HepG2 (cell line): Measurements from ENCODE around the gene CCDC192. TPM values are rescaled to one million over a fixed set of nuclear protein-coding genes. Genes with fewer than 3 reads are reported as not detected.

ENCODE experiments used
- ATAC-seq: fragments of 200-7000 bp; cut with Tn5 transposase; 3 replicates; pipeline ENCODE4 v1.9.1; 2020; ENCODE audit warnings: mild to moderate bottlenecking, moderate library complexity
- BruUV-seq: library from RNA; stranded (reverse); fragments of 400-500 nt; replicated peaks from 2 replicates; lab custom pipeline; 2021; lab: Mats Ljungman, UMichigan
- CTCF ChIA-PET: fragments of 300-600 bp; formaldehyde crosslinking; extraction: SDS; loops from one replicate; lab custom pipeline; 2021; ENCODE audit warnings: low total read pairs, inconsistent platforms, low intra/inter-chr PET ratio; lab: Yijun Ruan, JAX
- POLR2A ChIA-PET: fragments of 350-600 bp; sonication (Branson Sonifier 250); formaldehyde crosslinking; loops from one replicate; lab custom pipeline; 2020; ENCODE audit warnings: antibody characterized with exemption, inconsistent platforms; lab: Yijun Ruan, JAX
- DNase-seq: peaks from one replicate; pipeline ENCODE4 v3.0.0-alpha.2; 2015; ENCODE audit warnings: low spot score
- FAIRE-seq: peaks from 3 replicates; lab custom pipeline; 2011; peaks lifted over from hg19 to GRCh38; lab: Jason Lieb, UNC
- H2AFZ ChIP-seq: one replicate; pipeline ENCODE4 v1.6.1; 2011; ENCODE audit warnings: low read length, inconsistent platforms
- H3K27ac ChIP-seq: fragments of 300-600 bp; 3 replicates; pipeline ENCODE4 v1.8.0; 2011; ENCODE audit warnings: mixed run types, mild to moderate bottlenecking, mixed read lengths, low read length, inconsistent platforms; ENCODE audit not compliant: insufficient read depth; ENCODE audit errors: extremely low read length
- H3K27me3 ChIP-seq, 2 experiments: fragments of 200-600 bp in 1 of 2; 2 replicates in 1 of 2; 3 replicates in 1 of 2; pipeline versions ENCODE4 v1.6.0 to v1.8.0; 2011; ENCODE audit warnings: low read length in 2 of 2, mild to moderate bottlenecking in 2 of 2, moderate library complexity in 2 of 2, inconsistent platforms in 1 of 2; ENCODE audit not compliant: insufficient read depth in 2 of 2, control insufficient read depth in 1 of 2
- H3K36me3 ChIP-seq, 2 experiments: fragments of 200-600 bp in 1 of 2; replicated peaks in 1 of 2; 2 replicates in 1 of 2; 3 replicates in 1 of 2; pipeline versions ENCODE4 v1.5.1 to v1.8.0; 2011; ENCODE audit warnings: low read length in 2 of 2, inconsistent platforms in 1 of 2; ENCODE audit not compliant: insufficient read depth in 2 of 2, control insufficient read depth in 1 of 2
- H3K4me1 ChIP-seq: 2 replicates; pipeline ENCODE4 v1.5.1; 2012; ENCODE audit warnings: low read length, inconsistent platforms; ENCODE audit not compliant: insufficient read depth
- H3K4me2 ChIP-seq: 2 replicates; pipeline ENCODE4 v1.6.0; 2011; ENCODE audit warnings: low read depth, low read length, inconsistent platforms
- H3K4me3 ChIP-seq, 3 experiments: fragments of 200-600 bp in 1 of 3; sonication (generic), shearing (Covaris generic) in 1 of 3; replicated peaks in 1 of 3; 2 replicates each; pipeline ENCODE4 v1.5.1; 2011 to 2016; ENCODE audit warnings: low read length in 3 of 3, inconsistent platforms in 2 of 3, low read depth in 2 of 3, mild to moderate bottlenecking in 2 of 3, control low read depth in 1 of 3, mixed read lengths in 1 of 3; ENCODE audit not compliant: insufficient read depth in 1 of 3
- H3K79me2 ChIP-seq: one replicate; pipeline ENCODE4 v1.6.1; 2011; ENCODE audit warnings: low read length, inconsistent platforms; ENCODE audit not compliant: insufficient read depth
- H3K9ac ChIP-seq: 2 replicates; pipeline ENCODE4 v1.6.0; 2011; ENCODE audit warnings: mild to moderate bottlenecking, low read depth, low read length, inconsistent platforms; ENCODE audit not compliant: insufficient read depth
- H3K9me3 ChIP-seq: 2 replicates; pipeline ENCODE4 v1.5.1; 2012; ENCODE audit warnings: mild to moderate bottlenecking, low read length
- H4K20me1 ChIP-seq: 2 replicates; pipeline ENCODE4 v1.6.0; 2011; ENCODE audit warnings: inconsistent platforms, mild to moderate bottlenecking, low read length, moderate library complexity; ENCODE audit not compliant: insufficient read depth
- CCDC6 ChIP-seq: sonication (generic); formaldehyde crosslinking; IDR thresholded peaks from 2 replicates; pipeline ENCODE4 v1.8.1; 2022; ENCODE audit warnings: mild to moderate bottlenecking, missing genetic modification reagents, moderate library complexity
- ELF3 ChIP-seq: IDR thresholded peaks from 2 replicates; pipeline ENCODE4 v1.6.1; 2016; ENCODE audit warnings: missing genetic modification reagents, missing compliant biosample characterization
- GPN1 ChIP-seq: sonication (generic); formaldehyde crosslinking; IDR thresholded peaks from 2 replicates; pipeline ENCODE4 v1.5.1; 2020; ENCODE audit warnings: missing genetic modification reagents, borderline replicate concordance
- HNRNPUL1 ChIP-seq: fragments of 200-400 bp; formaldehyde crosslinking; IDR thresholded peaks from 2 replicates; pipeline ENCODE4 v1.6.1; 2017; ENCODE audit warnings: low read depth, mild to moderate bottlenecking, low read length, moderate library complexity
- KDM4B ChIP-seq: sonication (generic); formaldehyde crosslinking; IDR thresholded peaks from 2 replicates; pipeline ENCODE4 v1.4.0; 2020; ENCODE audit warnings: missing genetic modification reagents
- MIER3 ChIP-seq: IDR thresholded peaks from 2 replicates; pipeline ENCODE4 v1.6.1; 2016; ENCODE audit warnings: missing compliant biosample characterization, borderline replicate concordance
- NAIF1 ChIP-seq: sonication (generic); formaldehyde crosslinking; IDR thresholded peaks from 2 replicates; pipeline ENCODE4 v1.5.0; 2020; ENCODE audit warnings: mild to moderate bottlenecking, missing genetic modification reagents, borderline replicate concordance
- TOE1 ChIP-seq: sonication (generic); formaldehyde crosslinking; IDR thresholded peaks from 2 replicates; pipeline ENCODE4 v1.4.0; 2020; ENCODE audit warnings: mild to moderate bottlenecking, missing genetic modification reagents
- ZNF468 ChIP-seq: sonication (generic); formaldehyde crosslinking; IDR thresholded peaks from 2 replicates; pipeline ENCODE4 v1.8.0; 2022; ENCODE audit warnings: mild to moderate bottlenecking, moderate library complexity, missing genetic modification reagents
- WGBS: methylation state at CpG from one replicate; pipeline ENCODE4 v1.1.6; 2017; ENCODE audit warnings: low lambda C conversion rate; 5-methylcytosine and 5-hydroxymethylcytosine counted together
- in situ Hi-C: cut with HindIII; loops from 2 replicates; pipeline ENCODE4 v1.10.0; 2017; ENCODE audit warnings: low pct_unique_long_range_greater_than_20kb; ENCODE audit not compliant: extremely low pct_ligation_motif_present
- intact Hi-C: fragments of 100-400 bp; cut with micrococcal nuclease; formaldehyde crosslinking; loops from one replicate; pipeline ENCODE4 v1.10.0; 2022; ENCODE audit not compliant: unreplicated experiment
- polyA plus RNA-seq, 8 experiments: library from polyadenylated mRNA; depleted of rRNA in 3 of 8; stranded (reverse) in 7 of 8; unstranded in 1 of 8; fragments of >200 nt; fragmentation: Illumina TruSeq in 4 of 8; extraction: Trizol in 4 of 8; gene quantifications; 2 replicates each; pipeline versions ENCODE4 v1.2.1 to v1.2.3, GENCODE V29; 2011 to 2016; ENCODE audit warnings: low read depth in 4 of 8, missing spikeins in 1 of 8, mixed read lengths in 1 of 8; ENCODE audit not compliant: insufficient read depth in 1 of 8
- total RNA-seq, 5 experiments: library from RNA; depleted of rRNA; stranded (reverse); fragments of >200 nt; fragmentation: Illumina TruSeq; extraction: Trizol; gene quantifications; 2 replicates each; pipeline ENCODE4 v1.2.3, GENCODE V29; 2016; ENCODE audit warnings: low read depth in 1 of 5
- TF ChIP-seq, protein P1 (sequence below): sonication (generic); formaldehyde crosslinking; IDR thresholded peaks from 2 replicates; pipeline ENCODE4 v1.4.0; 2020; ENCODE audit warnings: mild to moderate bottlenecking, missing genetic modification reagents
- TF ChIP-seq, protein P2 (sequence below): sonication (generic); formaldehyde crosslinking; IDR thresholded peaks from 2 replicates; pipeline ENCODE4 v1.4.0; 2020; ENCODE audit warnings: missing genetic modification reagents
- TF ChIP-seq, protein P3 (sequence below): sonication (generic); formaldehyde crosslinking; IDR thresholded peaks from 2 replicates; pipeline ENCODE4 v1.4.0; 2020; ENCODE audit warnings: missing genetic modification reagents
- TF ChIP-seq, protein P4 (sequence below): IDR thresholded peaks from 2 replicates; pipeline ENCODE4 v1.6.1; 2012; ENCODE audit warnings: low read depth, low read length, improper control_type of control experiment

Gene CCDC192
- total and polyA plus RNA-seq, 2 of the 13 experiments (the other 11 are each of a cell fraction or from before 2014, with no cell fraction given), result not detected

DNA sequence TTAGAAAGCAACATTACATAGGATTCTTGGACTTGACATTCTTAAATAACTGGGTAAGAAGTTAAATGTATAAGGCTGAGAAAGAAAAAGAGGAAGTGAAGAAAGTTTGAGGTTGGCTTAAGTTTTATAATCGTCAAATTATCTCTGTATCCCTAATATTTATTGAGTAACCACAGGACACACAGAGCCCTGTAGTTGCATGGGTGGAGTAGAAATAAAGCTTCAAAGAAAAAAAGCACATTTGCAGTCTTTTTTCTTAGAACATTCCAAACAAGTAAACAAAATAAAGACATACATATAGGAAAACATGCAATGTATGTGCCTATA, 137.0 kb downstream of the CCDC192 start:
- no peak for ATAC-seq
- H3K4me1 ChIP-seq, result no peaks in the 10 kb centered on the region
- no peak for DNase-seq
- BruUV-seq, result no TSS peak
- no peak overlapping the region for H3K4me3 ChIP-seq
- ChIA-PET POLR2A (no interaction called here), CTCF (no interaction called here)
- H2AFZ ChIP-seq, result no peak overlapping the region
- TF ChIP-seq ZNF468, result no peak
- TF ChIP-seq ELF3, result no peak
- no peak for TF ChIP-seq HNRNPUL1
- TF ChIP-seq, protein P1, sequence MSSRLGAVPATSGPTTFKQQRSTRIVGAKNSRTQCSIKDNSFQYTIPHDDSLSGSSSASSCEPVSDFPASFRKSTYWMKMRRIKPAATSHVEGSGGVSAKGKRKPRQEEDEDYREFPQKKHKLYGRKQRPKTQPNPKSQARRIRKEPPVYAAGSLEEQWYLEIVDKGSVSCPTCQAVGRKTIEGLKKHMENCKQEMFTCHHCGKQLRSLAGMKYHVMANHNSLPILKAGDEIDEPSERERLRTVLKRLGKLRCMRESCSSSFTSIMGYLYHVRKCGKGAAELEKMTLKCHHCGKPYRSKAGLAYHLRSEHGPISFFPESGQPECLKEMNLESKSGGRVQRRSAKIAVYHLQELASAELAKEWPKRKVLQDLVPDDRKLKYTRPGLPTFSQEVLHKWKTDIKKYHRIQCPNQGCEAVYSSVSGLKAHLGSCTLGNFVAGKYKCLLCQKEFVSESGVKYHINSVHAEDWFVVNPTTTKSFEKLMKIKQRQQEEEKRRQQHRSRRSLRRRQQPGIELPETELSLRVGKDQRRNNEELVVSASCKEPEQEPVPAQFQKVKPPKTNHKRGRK (CRISPR knock-in tag), result no peak
- TF ChIP-seq KDM4B (CRISPR knock-in tag), result no peak
- no peak overlapping the region for H3K9ac ChIP-seq
- intact Hi-C loops (no loop called here), in situ Hi-C loops (no loop called here)
- H3K27me3 ChIP-seq, result no peaks in the 10 kb centered on the region; a peak in 1 of 5 replicates
- H3K79me2 ChIP-seq, result no peaks in the 10 kb centered on the region
- 3% methylated on average over 1 of the region's 1 CpG for WGBS
- H3K36me3 ChIP-seq, result no peaks in the 10 kb centered on the region
- H3K4me2 ChIP-seq, result no peak overlapping the region
- no peaks in the 10 kb centered on the region for H4K20me1 ChIP-seq
- H3K9me3 ChIP-seq, result no peaks in the 10 kb centered on the region
- no peak overlapping the region for H3K27ac ChIP-seq
- no peak for FAIRE-seq

DNA sequence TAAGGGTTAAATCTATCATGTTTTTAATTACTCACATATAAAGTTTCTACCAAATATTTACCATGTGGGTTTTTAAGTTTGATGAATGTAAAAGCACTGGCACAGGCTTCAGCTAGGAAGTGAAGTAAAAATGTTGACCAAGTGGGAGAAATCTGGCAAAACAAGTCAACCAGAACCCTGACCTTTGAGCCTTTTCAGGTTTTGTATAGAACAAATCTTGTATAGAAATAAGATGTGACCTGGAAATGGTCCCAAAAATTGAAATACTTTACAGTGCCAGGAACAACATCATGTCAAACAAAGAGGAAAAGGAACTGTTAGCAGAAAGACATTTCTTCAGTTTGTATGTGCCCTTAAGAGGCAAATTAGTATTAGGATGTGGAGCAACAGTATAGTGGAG, 137.6 kb downstream of the CCDC192 start:
- in situ Hi-C loops, result no loop called here
- BruUV-seq, result no TSS peak
- Histone ChIP-seq H3K79me2 (no peaks in the 10 kb centered on the region), H4K20me1 (no peaks in the 10 kb centered on the region), H3K4me1 (no peaks in the 10 kb centered on the region), H3K9ac (no peak overlapping the region), H3K4me3 (no peak overlapping the region), H3K27ac (no peak overlapping the region), H3K36me3 (no peaks in the 10 kb centered on the region), H3K27me3 (no peaks in the 10 kb centered on the region; a peak in 1 of 5 replicates), H3K9me3 (no peaks in the 10 kb centered on the region), H3K4me2 (no peak overlapping the region), H2AFZ (no peak overlapping the region)
- FAIRE-seq (no peak), DNase-seq (no peak), ATAC-seq (no peak)
- intact Hi-C loops, result no loop called here
- ChIA-PET CTCF (no interaction called here), POLR2A (no interaction called here)
- TF ChIP-seq NAIF1 (no peak), CCDC6 (no peak), GPN1 (CRISPR knock-in tag) (no peak), MIER3 (CRISPR knock-in tag) (no peak), TOE1 (CRISPR knock-in tag) (no peak)
- TF ChIP-seq, protein P2, sequence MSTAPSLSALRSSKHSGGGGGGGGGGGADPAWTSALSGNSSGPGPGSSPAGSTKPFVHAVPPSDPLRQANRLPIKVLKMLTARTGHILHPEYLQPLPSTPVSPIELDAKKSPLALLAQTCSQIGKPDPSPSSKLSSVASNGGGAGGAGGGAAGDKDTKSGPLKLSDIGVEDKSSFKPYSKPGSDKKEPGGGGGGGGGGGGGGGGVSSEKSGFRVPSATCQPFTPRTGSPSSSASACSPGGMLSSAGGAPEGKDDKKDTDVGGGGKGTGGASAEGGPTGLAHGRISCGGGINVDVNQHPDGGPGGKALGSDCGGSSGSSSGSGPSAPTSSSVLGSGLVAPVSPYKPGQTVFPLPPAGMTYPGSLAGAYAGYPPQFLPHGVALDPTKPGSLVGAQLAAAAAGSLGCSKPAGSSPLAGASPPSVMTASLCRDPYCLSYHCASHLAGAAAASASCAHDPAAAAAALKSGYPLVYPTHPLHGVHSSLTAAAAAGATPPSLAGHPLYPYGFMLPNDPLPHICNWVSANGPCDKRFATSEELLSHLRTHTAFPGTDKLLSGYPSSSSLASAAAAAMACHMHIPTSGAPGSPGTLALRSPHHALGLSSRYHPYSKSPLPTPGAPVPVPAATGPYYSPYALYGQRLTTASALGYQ (CRISPR knock-in tag), result no peak
- TF ChIP-seq, protein P3, sequence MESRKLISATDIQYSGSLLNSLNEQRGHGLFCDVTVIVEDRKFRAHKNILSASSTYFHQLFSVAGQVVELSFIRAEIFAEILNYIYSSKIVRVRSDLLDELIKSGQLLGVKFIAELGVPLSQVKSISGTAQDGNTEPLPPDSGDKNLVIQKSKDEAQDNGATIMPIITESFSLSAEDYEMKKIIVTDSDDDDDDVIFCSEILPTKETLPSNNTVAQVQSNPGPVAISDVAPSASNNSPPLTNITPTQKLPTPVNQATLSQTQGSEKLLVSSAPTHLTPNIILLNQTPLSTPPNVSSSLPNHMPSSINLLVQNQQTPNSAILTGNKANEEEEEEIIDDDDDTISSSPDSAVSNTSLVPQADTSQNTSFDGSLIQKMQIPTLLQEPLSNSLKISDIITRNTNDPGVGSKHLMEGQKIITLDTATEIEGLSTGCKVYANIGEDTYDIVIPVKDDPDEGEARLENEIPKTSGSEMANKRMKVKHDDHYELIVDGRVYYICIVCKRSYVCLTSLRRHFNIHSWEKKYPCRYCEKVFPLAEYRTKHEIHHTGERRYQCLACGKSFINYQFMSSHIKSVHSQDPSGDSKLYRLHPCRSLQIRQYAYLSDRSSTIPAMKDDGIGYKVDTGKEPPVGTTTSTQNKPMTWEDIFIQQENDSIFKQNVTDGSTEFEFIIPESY (CRISPR knock-in tag), result no peak
- TF ChIP-seq, protein P4, sequence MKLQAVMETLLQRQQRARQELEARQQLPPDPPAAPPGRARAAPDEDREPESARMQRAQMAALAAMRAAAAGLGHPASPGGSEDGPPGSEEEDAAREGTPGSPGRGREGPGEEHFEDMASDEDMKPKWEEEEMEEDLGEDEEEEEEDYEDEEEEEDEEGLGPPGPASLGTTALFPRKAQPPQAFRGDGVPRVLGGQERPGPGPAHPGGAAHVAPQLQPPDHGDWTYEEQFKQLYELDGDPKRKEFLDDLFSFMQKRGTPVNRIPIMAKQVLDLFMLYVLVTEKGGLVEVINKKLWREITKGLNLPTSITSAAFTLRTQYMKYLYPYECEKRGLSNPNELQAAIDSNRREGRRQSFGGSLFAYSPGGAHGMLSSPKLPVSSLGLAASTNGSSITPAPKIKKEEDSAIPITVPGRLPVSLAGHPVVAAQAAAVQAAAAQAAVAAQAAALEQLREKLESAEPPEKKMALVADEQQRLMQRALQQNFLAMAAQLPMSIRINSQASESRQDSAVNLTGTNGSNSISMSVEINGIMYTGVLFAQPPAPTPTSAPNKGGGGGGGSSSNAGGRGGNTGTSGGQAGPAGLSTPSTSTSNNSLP, result no peak
